DMS153 treated with DMSO at 0.1 percent for 48 hours (cell line): Measurements from ENCODE around the gene G6PD.
"Not testable (repeated sequence)": the region's sequence is repeated elsewhere in the genome, so short reads cannot be mapped to it uniquely, and the experiment has no call there.

Experiments used
- DNase-seq: peaks from one replicate; lab custom pipeline; 2025; ENCODE audit not compliant: unreplicated experiment; lab: John Stamatoyannopoulos, UW

G6PD gene

DNA sequence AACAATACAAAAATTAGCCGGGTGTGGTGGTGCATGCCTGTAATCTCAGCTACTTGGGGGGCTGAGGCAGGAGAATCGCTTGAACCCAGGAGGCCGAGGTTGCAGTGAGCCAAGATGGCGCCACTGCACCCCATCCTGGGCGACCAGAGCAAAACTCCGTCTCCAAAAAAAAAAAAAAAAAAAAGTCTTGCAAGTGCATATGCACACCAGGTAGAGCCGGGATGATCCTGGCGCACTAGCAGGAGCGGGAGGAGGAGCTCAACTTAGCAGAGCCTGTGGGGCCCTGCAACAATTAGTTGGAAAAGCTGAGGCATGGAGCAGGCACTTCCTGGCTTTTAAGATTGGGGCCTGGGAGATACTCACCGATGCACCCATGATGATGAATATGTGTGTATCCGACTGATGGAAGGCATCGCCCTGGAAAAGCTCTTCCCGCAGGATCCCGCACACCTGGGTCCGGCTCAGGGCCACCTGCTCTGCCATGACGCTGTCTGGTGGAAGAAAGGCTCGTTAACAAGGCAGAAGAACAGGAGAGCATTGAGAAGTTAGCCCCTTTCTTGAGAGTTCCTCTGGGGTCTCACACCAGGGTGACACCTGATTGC is 872 bp downstream of the G6PD start:
- DNase-seq, result no peak

DNA sequence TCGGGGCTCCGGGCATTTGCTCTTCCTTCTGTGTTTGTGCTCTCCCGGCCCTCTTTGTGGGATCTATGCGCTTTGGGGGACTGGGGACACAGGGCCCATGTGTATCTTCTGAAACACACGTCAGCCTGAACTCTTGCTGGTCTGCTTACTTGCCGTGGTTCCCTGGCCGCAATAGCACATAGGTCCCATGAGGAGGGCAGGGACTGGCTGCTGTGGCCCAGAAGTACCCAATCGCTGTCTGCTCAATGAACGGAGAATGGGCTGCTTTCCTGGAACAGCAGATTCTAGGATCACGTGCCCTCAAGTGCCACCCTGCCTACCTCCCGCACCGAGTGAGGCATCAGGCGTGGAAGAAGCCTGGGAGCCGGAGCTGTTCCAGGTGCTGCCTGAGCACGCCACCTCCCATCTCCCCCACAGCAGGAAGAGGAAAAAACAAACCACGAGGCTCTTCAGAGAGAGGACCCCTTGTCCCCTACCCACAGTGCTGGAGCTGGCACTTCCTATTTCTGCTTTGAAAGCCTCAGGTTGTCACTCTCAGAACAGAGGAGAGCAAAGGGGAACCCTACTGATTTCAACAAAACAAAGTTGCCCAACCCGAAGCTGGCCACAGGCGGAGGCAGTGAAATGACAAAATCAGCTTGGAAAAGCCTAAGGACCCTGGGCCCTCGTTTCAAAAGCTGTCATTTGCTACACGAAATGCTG is 3.8 kb downstream of the G6PD start:
- no peak for DNase-seq

DNA sequence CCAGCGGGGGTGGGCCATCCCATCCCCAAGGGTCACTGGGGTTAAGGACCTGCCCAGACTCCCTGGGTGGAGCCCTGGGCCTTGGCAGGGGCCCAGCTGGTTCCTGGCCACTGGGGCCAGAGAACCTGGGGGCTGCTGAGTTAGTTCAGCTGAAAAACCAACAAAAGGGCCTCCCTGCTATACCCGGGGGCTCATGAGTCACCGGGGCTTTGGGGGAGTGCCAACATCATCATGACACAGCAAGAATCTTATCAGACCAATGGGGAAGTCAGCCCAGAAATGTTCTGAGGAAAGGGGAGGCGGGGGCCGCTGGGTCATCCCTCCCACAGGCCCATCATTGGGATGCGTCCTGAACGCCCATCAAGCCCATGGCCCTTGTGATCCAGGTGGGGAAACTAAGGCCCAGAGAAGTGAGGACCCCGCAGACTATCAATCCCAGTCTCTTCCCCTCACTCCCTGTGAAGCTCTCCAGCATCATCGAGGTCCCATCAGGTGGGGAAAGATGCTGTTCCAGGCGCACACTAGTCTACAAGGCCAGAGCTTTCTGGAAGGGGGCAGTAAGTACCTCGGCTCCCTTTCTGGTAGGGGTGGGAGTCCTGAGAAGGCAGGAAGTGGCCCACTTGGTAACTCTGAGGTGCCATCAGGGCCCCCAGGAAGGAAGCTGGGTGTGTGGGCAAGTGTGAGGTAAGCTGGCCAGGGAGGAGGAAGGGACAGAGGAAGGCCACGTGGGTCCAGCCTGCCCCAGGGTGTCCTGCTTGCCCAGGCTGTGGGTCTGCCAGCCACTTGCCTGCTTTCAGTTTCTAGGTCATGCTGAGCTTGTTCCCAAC is 4.5 kb downstream of the G6PD start:
- DNase-seq, result no peak

DNA sequence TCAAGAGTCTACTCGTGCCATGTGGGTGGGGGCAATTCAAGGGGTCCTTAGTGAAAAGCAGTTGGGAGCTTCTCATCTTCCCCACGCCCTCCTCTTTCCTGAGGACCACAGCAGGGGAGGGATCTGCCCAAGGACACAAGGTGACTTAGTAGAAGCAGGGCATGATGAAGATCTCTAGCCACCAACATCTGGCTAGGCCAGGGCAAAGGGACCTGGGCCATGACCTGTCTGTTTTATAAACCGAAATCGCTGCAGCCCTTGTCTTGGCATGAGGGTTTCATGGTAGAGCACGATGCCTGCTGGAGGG is 5.1 kb downstream of the G6PD start:
- DNase-seq, result no peak

DNA sequence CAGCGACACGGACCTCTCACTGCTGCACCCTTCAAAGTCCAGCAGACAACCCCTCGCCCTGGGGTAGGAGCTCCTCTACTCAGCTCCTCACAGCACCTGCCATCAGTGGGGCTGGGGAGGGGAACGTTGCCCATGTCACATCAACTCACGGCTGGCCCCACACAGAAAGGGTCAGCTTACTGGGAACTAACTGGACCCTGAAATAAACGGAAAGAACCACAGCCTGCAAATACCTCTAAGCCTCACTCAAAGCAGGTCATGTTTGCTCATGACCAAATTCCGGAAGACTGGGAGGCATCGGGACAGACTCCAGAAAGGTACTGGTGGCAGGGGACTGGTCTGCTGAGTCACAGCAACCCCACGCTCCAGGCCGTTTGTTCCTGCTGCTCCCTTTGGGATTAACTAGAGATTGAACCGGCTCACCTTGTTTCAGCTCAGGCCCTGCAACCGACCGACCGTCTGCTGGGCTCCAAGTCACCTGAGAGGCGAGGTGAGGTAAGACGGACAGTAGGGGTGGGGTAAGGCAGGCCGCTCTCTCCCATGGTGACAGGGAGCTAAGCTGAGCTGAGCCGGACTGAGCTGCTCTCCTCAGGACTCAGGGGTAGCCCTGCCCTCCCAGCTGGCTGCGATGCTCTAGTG is 5.6 kb downstream of the G6PD start:
- DNase-seq, result no peak

DNA sequence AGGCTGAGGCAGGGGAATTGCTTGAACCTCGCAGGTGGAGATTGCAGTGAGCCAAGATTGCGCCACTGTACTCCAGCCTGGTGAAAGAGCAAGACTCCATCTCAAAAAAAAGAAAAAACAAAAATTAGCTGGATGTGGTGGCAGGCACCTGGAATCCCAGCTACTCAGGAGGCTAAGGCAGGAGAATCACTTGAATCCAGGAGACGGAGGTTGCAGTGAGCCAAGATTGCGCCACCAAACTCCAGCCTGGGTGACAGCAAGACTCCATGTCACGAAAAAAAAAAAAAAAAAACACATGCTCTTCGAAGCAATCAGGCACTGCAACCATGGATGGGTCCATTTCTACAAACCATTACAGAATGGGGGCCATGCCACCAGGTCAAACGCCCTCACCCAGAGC is 6.3 kb downstream of the G6PD start:
- DNase-seq, result not testable (repeated sequence)

DNA sequence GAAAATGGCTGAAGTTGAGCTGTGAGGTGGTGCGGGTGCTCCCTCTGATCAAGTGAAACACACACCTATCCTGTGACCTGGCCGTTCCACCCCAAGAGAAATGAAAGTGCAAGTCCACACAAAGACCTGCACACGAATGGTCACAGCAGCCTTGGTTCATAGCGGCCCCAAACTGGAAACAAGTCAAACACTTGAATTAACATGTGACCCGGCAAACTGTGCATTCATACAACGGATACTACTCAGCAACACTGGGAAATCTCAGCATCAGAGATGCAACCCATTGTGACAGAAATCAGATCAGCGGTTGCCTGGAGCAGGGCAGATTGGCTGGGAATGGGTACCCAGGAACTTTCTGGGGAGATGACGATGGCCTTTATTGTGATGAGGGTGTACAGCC is 7.6 kb downstream of the G6PD start:
- no peak for DNase-seq

DNA sequence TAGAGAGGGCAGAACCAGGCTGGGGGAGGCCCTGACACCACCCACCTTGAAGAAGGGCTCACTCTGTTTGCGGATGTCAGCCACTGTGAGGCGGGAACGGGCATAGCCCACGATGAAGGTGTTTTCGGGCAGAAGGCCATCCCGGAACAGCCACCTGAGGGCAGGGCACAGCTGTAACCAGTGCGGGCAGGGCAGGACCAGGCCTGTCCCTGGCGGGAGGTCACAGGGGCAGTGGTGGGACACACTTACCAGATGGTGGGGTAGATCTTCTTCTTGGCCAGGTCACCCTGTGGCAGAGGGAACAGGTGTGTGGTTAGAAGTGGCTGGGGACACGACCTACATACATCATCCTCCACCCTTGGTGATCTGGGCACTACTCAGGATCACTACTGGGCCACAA is 10.8 kb downstream of the G6PD start:
- no peak for DNase-seq

DNA sequence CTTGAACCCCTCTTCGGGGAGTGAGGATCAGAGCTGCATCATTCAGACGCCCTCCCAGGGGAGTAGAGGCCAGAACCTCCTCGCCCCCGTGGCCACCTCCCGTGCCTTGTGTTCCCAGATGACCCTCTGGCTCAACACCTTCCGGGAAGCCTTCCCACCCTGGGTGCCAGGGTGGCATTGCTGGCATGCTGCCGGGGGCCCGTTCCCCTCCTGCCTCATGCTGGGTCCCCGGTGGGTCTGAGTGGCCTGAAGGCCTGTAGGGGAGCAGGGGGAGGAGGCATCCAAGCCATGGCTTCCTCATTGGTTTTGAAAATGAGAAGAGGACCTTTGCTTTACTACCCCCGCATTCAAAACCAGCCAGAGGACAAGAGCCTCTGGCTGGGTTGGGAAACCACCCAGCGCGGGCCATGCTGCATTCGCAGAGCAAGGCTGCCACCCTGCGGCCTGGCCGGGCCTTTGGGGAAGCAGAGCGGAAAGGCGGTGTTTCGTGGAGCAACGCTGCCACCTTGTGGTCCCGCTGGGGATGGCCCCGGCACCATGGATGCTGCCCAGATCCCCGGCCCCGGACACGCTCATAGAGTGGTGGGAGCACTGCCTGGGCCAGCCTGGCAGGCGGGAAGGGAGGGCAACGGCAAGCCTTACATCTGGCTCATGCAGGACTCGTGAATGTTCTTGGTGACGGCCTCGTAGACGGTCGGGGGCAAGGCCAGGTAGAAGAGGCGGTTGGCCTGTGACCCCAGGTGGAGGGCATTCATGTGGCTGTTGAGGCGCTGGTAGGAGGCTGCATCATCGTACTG is 11.9 kb downstream of the G6PD start:
- DNase-seq, result peak; percentile 74

DNA sequence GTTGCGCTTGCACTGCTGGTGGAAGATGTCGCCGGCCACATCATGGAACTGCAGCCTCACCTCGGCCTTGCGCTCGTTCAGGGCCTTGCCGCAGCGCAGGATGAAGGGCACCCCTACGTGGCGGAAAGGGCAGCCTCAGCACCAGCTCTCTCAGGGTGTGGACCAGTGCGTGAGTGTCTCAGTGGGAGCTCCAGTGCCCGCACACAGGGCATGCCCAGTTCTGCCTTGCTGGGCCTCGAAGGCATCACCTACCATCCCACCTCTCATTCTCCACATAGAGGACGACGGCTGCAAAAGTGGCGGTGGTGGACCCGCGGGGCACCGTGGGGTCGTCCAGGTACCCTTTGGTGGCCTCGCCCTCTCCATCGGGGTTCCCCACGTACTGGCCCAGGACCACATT is 14.0 kb downstream of the G6PD start:
- no peak for DNase-seq

DNA sequence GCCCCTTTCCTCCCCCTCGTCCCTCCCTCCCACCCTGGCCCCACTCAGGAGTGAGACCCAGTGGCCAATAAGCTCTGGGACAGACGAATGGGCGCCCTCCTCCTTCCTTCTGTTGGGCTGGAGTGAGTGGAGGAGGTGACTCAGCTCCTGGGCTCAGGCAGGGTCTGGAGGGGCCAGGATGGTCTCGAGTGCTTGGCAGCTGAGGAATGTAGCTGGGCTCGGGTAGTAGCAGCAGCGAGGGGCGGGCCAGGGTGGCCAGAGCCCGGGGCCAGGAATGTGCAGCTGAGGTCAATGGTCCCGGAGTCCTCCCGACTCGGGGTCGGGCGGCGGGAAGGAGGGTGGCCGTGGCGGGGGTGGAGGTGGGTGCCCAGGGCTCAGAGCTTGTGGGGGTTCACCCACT is 15.0 kb downstream of the G6PD start:
- no peak for DNase-seq

DNA sequence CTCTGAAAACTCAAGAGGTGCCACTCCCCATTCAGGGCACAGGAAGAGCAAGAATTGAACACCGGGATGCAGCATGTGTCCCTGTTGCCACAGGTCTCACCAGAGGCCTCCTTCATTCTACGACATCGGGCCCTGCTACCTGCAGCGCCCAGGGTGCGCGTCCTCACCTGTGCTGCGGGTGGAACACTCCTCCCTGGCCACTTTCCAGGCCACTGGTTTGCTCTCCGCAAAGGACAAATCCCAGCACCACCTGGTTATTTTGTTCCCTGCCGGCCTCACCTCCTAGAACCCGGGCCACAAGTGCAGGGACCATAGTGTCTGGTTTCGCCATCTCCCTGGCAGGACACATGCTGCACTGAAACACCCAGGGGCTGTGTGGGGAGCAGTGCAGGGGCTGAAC is 16.4 kb downstream of the G6PD start:
- no peak for DNase-seq

DNA sequence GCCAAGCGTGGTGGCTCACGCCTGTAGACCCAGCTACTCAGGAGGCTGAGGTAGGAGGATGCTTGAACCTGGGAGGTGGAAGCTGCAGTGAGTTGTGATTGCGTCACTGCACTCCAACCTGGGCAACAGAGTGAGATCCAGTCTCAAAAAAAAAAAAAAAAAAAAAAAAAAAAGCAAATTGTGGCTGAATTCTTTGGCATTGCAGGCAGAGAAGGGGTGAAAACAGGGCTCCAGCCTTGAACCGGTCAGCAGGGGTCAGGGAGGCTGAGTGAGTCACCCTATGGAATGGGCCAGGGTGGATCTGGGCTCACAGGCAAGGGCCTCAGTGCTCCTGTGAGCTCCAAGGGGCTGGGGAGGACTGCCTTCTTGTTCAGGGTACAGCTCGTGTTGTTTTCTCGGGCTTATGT is 17.4 kb downstream of the G6PD start:
- no peak for DNase-seq

DNA sequence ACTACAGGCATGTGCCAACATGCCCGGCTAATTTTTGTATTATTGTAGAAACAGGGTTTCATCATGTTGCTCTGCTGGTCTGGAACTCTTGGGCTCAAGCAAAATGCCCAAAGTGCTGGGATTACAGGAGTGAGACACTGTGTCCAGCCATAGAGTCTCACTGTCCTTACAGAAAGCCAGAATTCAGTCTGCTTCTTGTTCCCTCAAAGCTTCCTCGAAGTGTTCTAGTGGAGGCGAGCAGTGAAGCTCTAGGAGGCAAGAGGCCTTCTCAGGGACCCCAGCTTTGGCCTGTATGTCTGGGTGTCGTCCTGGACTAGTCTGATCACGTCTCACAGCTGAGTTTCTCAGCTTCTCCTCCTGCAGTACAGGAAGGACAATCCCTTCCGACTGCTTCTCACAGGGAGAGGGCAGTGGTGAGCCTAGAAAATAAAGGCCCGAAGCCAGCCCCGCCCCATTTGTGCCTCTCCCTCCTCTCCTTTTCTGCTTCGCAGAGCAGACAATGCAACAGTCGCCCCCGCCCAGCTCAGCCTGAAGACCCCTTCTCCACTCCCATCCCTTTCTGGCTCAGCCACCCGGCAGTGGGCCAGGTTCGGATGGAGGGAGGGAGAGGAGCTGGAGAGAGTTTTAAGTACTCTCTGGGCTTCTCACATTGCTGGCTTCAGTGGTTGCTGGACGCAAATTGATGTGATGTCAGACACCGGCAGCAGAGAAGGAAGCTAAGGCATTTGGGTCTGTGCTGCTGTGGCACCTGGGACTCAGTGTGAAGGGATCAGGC is 19.6 kb downstream of the G6PD start:
- DNase-seq, result peak; percentile 85

DNA sequence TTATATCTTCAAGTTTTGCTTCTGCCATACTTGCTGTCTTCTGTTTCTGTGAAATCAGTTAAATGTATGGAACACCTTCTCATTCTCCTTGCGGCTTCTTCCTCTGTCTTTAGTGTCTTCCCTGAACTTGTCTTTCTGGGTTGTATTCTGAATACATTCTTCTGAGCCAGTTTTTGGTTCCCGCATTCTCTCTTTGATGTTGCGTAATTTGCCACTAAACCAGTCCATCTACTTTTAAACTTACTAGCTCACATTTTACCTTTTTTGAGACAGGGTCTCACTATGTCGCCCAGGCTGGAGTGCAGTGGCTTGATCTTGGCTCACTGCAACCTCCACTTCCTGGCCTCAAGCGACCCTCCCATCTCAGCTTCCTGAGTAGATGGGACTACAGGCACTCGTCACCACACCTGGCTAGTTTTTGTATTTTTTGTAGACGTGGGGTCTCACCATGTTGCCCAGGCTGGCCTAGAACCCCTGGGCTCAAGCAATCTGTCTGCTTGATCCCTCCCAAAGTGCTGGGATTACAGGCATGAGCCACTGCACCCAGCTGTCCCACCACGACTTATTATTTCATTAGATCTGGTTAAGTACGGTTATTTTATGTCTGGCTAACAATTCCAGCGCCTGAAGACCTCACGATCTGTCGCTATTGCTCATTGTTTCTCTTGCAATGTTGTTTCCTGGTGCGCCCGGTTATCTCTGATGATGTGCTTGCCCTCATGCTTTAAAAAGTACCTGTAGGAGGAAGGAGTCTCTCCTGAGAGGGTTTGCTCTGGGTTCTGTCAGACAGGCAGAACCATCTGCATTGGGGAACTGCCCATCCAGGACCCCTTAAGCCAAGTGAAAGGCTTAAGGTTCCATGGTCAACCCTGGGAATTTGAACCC is 20.8 kb downstream of the G6PD start:
- DNase-seq, result no peak

DNA sequence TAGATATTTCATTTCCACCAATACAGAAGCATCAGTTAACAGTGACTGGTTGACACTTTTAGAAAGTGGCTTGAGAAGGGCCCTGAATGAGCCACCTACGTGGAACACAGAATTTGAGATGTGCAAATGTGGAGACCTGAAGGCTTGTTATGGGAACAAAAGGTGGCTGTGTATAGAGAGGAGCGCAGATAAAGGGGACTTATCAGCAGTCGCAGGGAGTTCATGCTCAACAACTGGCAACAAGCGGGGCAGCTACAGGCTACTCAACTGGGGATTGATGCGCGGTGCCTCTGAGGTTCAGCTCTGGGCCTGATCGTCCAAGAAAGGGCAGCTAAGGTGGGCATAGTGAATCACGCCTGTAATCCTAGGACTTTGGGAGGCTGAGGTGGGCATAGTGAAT is 27.3 kb downstream of the G6PD start:
- DNase-seq, result no peak

DNA sequence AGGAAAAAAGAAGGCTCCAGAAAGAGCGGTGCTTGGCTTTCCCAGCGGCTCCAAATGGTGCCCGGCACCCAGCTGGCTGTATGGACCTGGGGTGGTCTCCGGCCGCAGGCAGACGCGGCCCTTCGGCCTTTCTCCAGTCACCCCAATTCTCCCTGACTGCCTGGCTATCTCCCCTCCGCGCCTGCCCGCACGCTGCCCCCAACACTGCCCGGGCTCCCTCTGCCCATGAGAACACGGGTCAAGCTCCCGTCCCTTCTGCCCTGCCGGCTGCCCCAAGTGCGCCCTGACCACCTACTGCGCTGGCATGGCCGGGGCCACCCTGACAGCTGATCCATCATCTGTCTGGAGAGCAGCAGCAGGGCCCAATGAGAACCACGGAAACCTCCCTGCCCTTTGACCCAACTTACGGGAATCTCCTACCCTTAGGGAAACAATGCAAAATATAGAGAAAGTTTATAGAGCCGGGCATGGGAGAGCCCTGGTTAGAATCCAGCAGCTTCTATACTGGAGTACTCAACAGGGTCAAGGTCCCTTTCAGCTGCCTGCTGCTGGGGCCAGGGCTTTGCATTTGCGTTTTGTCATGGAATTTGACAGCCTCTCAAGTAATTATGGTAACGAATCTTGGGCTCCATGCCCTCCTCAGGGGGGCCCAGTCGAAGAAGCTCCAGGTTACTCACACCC is 29.4 kb downstream of the G6PD start:
- DNase-seq, result no peak

DNA sequence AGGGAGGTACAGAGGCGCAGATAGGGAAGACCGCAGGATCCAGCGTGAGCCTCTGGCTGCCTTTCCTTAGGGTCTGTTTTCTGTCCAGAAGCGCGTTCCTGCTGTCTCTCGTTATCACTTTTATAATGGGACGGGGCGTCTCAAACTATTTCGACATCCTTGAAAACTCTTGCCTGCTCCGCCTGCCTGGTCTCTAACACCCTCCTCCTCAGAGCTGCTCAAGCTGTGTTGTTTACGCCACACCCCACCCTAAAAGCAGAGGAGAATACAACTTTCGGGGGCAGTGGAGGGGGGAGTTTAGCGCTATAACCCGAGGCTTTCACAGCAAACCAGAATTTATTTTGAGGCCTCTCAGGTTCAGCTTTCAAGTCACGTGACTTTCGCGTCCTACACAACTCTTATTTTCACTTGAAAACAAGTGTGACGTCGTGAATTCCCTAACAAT is 30.0 kb downstream of the G6PD start:
- DNase-seq, result peak; percentile 63
